Tongue (tissue), 2 donors: ENCODE measurements around the gene GLT1D1. TPM values are rescaled to one million over a fixed set of nuclear protein-coding genes. Genes with fewer than 3 reads are reported as not detected.
A peak's percentile ranks its signal among the peaks of the same experiment; 100 is the strongest.

Experiments
- DNase-seq: peaks from one replicate; pipeline ENCODE4 v3.0.0-alpha.2; 2015
- total RNA-seq: library from RNA; depleted of rRNA; stranded (reverse); fragments of >200 nt; gene quantifications from one replicate; pipeline ENCODE4 v1.2.3, GENCODE V29; 2014

Gene GLT1D1
- total RNA-seq, 1 donor from 2014 or later, result 1.8 TPM

GRCh38 chr12:128916425-128916824, 63.1 kb downstream of the GLT1D1 start:
- no peak for DNase-seq

- DNase-seq, result no peak
Measured at GRCh38 chr12:128918481-128919260, 65.4 kb downstream of the GLT1D1 start.

DNA sequence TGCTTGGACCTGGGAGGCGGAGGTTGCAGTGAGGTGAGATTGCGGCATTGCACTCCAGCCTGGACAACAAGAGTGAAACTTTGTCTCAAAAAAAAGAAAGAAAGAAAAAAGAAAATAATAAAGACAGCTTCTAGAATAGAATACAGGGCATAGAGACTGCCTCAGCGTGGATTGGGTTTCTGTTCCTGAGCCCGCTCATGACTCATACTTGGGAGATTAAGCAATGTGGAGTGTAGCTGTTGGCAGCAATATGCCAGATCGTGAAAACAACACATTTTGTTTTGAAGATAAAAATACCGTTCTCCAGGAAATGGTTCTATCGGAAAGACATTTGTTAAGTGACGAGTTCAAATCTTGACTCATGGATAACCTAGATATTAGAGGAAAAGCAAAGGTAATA, 67.2 kb downstream of the GLT1D1 start:
- peak; percentile 29 for DNase-seq

DNA sequence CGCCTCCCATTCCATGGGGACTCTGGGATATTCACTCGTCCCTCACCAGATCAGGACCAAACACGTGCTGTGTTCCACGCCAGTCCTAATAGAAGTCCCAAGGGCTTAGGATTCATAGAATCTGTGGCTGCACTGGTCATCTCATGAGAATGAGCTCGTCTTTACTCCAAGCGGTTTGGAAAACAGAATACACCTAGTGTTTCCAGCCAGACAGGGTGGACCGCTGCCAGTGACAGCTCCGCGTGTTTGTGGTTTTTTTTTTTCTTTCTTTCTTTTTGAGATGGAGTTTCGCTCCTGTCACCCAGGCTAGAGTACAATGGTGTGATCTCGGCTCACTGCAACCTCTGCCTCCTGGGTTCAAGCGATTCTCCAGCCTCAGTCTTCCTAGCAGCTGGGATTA, 75.1 kb downstream of the GLT1D1 start:
- peak; percentile 15 for DNase-seq

DNA sequence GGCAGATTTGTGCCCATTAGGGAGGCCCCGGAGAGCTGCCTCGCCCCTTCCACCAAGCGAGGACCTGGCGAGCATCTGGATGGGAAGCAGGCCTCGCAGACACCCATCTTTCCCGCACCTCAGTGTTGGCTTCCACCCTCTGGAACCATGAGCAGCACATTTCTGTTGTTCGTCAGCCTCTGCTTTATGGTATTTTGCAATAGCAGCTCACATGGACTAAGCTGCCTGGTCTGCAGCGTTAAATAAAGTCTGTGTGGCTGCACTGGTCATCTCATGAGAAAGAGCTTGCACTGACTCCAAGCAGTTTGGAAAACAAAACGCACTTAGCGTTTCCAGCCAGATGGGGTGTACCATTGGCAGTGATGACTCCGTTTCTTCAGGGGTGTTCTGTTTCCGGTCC, 75.8 kb downstream of the GLT1D1 start:
- peak; percentile 29 for DNase-seq

- DNase-seq, result no peak
Measured at GRCh38 chr12:128930606-128931005, 77.3 kb downstream of the GLT1D1 start.

GRCh38 chr12:128932521-128932920, 79.2 kb downstream of the GLT1D1 start:
- DNase-seq, result no peak

DNA sequence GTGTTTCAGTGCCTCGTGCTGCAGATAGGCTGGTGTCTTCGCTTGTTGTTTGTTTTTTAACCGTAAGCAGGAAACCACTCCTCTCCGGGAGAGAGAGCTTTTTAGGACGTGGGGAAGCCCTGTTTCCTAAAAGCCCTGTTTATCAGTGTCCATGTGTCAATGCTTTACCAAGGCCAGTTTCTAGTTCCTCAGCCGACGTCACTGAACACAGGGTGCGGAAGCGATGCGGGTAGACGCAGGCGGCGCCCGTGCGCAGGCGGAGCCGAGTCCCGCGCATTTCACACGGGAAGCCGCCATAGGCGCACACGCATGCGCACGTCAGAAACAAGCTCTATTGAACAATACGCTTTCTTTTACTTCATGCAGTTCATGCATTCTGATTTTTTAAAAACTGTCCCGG, 79.8 kb downstream of the GLT1D1 start:
- DNase-seq, result no peak

DNA sequence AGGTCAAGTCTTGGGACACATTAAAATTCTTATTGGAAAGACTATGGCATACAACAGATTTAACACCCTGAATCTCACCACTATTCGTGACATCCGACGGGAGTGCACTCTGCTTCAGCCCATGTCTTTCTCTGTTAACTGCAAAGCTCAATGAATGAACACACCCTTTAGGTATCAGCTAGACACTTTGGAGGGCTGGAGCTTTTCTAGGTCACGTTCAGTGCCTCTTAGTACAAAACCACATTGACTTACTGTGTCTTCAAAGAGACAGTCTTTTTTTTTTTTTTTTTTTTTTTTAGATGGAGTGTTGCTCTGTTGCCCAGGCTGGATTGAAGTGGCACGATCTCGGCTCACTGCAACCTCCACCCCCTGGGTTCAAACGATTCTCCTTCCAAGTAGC, 80.6 kb downstream of the GLT1D1 start:
- DNase-seq, result no peak

DNA sequence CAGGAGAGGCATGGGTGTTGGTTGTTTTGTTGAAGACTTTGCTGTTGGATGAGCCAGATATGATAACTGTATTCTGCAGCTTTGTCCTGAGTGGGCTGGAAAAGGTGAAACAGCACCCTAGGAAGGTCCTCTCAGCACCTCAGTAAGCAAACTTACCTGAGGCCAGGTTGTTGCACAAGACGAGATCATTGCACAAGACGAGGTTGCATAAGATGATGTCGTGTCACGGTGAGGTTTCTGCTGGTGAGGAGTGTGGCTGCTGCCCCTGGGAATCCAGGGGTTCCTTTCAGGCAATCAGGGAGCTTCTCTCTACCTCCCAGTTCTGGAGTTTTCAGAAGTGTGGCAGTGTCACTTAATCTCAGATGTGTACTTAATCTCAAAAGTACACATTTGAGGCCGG, 85.6 kb downstream of the GLT1D1 start:
- no peak for DNase-seq

DNA sequence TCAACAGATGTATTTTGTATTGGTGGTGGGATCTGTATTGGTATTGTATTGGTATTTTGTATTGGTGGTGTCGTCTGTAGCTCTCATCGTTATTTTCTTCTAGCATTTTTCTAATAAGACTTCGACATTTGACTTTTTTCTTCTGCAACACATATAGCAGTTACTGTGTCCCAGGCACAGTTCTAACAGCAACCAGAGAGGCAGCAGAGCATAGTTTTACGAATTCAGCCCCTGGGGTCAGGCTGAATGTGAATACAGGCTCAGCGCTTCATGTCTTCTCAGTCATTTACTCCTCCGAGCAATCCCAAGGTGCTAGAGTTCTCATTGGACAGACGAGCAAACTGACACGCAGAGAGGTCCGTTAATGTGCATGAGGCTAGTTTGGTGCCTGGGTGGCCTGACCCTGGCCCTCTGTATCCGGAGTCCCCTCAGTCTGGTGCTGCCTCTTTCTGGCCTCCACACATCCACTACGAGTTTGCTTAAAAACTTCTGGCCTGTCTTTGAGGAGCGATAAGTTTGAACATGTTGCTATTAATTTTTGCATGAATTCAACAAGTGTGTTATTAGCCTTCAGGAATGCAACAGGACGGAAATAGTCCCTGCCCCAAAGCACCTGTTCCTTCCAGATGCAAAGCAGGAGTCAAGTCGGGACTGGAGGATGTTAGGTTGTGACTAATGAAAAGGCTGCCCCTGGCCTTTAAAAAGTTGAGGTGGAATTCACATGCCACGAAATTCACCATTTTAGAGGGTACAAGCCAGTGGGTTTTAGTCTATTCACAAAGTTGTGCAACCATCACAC, 87.0 kb downstream of the GLT1D1 start:
- DNase-seq, result no peak

GRCh38 chr12:128940974-128941373, 87.7 kb downstream of the GLT1D1 start:
- DNase-seq, result no peak

- no peak for DNase-seq
Measured at GRCh38 chr12:128942960-128943477, 89.7 kb downstream of the GLT1D1 start.

DNA sequence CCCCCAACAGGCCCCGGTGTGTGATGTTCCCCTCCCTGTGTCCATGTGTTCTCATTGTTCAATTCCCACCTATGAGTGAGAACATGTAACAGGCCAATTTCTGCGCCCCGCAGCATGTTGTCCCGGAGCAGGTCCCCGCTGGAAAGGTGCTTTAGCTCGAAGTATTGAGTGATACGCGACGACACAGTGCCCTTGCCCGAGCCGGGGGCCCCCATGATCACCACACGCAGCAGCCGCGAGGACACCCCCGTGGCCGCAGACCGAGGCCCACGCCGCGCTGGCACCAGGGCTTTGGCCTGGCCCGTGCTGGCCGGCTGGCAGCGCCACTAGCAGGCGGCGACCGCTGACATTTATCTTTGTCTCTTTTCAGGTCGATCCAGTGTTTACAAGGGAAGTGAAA, 91.7 kb downstream of the GLT1D1 start:
- no peak for DNase-seq

DNA sequence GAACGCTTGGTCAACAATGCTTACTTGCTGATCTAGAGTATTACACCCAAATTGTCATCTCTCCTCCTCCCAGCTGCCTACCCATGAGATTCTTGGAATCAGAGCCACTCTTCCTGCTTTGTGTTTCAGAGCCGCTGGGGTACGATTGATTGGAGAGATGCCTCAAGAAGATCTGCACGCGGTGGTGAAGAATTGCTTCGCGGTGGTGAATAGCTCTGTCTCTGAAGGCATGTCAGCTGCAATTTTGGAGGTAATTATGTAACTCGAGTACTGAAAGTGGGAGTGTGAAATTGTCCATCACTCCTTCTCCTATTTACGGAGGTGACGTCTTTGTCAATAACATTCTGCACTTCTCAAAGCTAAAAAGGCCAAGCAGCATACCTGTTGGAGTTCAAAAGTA, 93.9 kb downstream of the GLT1D1 start:
- DNase-seq, result no peak

DNA sequence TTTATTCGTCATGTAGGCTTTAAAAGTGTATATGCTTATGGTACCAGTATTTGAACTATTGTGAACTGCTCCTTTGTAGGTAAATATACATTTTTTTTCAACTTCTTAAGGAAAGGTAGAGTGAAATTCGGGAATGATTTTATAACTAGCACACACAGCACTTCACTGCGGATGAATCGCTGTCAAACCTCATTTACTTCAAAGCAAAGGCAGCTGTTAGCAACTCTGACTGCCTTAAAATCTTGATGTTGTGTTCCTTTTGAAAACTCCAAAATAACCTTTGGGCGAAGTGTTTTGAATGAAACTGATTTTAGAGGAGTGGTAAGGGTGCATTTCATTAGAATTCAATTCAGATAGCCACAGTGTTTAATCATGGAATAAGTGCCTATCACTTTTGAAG, 95.8 kb downstream of the GLT1D1 start:
- no peak for DNase-seq

GRCh38 chr12:128951448-128951847, 98.2 kb downstream of the GLT1D1 start:
- no peak for DNase-seq

GRCh38 chr12:128956755-128957154, 103.5 kb downstream of the GLT1D1 start:
- no peak for DNase-seq

- no peak for DNase-seq
Measured at GRCh38 chr12:128959901-128960300, 106.6 kb downstream of the GLT1D1 start.

DNA sequence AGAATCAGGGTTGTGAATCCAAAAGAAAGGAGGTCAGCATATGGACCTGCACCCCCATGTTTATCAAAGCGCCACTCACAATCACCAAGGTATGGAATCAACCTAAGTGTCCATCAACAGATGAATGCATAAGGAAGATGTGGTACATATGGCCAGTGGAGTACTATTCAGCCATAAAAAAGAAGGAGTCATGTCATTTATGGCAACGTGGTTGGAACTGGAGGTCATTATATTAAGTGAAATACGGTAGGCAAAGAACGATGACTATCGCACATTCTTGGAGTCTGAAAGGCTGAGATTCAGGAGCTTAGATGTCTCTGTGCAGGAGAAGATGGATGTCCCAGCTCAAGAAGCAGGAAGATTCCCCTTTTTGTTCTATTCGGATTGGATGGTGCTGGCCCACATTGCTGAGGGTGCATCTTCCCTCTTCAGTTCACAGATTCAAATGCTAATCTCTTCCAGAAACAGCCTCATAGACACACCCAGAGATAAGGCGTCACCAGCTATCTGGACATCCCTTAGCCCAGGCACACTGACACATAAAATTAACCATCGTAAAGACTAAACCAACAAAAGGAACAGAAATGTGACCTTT, 108.1 kb downstream of the GLT1D1 start:
- no peak for DNase-seq

DNA sequence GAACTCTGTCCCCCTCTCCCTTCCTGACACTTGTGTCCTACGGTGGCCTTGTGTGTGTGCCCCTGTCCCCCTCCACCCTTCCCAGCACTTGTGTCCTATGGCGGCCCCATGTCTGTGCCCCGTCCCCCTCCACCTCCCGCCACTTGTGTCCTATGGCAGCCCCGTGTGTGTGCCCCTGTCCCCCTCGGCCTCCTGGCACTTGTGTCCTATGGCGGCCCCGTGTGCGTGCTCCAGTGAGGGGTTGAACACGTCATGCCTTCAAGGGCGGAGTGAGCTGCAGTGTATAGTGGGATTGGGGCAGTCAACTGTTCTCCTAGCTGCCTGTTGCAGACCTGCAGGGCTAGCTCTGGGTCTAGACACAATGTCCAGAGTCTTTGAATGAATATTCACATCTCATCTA, 108.7 kb downstream of the GLT1D1 start:
- DNase-seq, result no peak

DNA sequence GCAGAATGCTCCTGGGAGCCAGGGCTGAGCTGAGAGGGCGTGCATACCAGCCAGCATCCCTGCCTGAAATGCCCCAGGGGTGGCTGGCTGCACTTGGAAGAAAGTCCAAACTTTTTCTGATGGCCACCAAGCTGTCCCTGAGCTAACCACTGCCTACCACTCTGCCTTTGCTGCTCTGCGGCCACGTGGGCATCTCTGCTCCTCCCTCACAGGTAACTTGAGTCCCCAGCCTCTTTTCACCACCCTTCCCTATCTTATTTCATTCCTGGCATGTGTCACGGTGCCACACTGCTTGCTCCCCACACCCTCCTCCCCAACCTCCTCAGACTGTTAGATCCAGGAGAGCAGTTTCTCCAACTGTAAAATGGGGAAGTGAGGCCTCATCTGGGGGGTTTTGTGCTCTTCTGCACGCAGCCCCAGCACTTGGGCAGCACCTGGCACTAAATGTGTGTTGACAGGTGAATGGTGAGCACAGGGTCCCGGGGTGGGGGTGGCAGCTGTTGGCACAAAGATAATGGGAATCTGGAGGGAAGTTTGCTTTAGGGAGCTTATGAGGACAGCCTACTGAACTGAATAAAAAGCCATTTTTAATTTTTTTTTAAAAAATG, 113.0 kb downstream of the GLT1D1 start:
- DNase-seq, result no peak

DNA sequence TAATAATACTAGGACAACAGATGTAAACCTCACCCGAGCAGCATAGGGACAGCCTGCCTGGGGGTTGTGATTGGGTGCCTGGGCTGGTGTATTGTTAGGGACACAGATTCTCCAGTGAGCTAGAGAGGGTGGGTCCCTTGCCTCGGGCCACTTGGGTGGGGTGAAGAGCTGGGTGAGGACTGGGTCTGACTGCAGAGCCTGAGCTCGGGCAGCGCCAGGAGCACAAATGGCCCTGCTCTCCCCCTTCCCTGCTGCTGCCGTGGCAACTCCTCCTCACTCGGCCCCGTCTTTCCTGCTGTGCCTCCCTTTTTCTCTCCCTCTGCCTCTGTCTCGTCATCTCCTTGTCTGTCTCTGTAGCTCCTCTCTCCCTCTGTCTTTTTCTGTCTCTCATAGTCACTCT, 115.4 kb downstream of the GLT1D1 start:
- DNase-seq, result no peak
